GM19239 (cell line): Measurements from ENCODE around the gene OSBPL1A.

Experiments used
- DNase-seq: peaks from one replicate; pipeline ENCODE4 v3.0.0; 2011; ENCODE audit warnings: low spot score; ENCODE audit not compliant: insufficient read length
- FAIRE-seq: peaks from 2 replicates; lab custom pipeline; 2011; peaks lifted over from hg19 to GRCh38; lab: Jason Lieb, UNC

The OSBPL1A gene

DNA sequence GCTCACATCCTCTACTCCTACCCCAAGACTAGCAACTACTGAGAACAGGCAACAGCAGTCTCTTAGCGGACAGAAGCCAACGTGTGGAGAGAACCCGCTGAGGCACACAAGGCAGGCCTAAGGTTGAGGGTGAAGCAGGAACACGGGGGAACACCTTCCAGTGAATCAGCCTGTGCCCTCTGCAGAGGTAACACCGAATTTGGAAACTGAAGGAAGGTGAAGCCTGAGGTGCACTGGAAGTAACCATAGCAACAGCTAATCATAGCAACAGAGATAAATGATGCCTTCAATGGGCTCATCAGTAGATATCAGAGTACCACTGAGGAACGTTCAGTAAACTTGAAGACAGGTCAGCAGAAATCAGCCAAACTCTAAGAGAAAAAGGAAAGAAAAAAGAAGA lies 43.3 kb downstream of the OSBPL1A start:
- DNase-seq (no peak), FAIRE-seq (no peak)

- FAIRE-seq, result no peak
Measured at GRCh38 chr18:24346254-24346653, 51.4 kb downstream of the OSBPL1A start.

GRCh38 chr18:24344509-24344908 lies 53.1 kb downstream of the OSBPL1A start:
- FAIRE-seq (no peak), DNase-seq (no peak)

More at GRCh38 chr18:24346254-24346653, 51.4 kb downstream of the OSBPL1A start:
- DNase-seq, result no peak

- no peak for DNase-seq
- no peak for FAIRE-seq
Measured at GRCh38 chr18:24342347-24342746, 55.3 kb downstream of the OSBPL1A start.

GRCh38 chr18:24341361-24341760 lies 56.3 kb downstream of the OSBPL1A start:
- no peak for FAIRE-seq

GRCh38 chr18:24333084-24333483 lies 64.5 kb downstream of the OSBPL1A start:
- DNase-seq (no peak), FAIRE-seq (no peak)

More at GRCh38 chr18:24341361-24341760, 56.3 kb downstream of the OSBPL1A start:
- no peak for DNase-seq

DNA sequence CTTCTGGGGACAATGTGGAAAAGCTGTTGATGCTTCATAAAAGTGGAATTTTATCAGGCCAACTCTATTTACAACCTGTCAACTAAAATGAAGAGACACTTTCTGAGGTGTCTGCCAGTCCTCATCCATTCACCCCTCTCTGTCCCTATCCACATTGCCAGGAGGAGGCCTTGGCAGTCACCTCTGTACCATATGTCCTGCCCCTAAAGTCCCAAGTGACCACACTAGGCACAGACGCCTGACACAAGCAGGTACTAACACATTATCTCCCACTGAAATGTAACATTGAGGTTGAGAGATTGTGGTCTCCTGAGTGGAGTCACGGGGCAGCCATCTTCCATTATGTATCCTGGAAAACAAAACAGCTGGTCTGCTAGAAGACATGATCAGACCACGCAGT lies 71.4 kb downstream of the OSBPL1A start:
- no peak for FAIRE-seq
- no peak for DNase-seq

DNA sequence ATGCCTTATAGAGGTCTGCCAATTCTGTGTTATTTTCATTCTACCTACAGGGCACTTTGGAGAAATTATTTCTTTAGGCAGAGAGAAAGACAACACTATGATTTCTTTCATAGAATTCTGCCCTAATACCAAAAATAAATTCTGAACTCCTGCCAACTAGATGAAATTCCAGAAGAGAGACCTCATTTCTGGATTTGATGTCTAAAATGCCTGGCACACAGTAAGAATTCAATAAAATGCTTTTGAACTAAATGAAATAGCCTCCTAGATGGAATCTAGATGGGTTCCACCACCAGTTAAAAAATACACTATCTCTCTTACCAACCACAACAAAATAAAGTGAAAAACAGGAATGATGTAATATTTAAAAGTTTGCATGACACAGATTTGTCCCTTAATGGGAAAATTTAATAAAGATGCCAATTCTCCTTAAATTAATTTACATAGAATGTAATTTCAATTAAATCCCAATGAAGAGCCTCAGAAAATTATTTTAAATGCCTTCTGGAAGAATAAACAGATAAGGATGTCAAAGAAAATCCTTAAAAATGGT lies 75.0 kb downstream of the OSBPL1A start:
- no peak for FAIRE-seq
- no peak for DNase-seq

- DNase-seq, result no peak
- no peak for FAIRE-seq
Measured at GRCh38 chr18:24321071-24321470, 76.6 kb downstream of the OSBPL1A start.

GRCh38 chr18:24319757-24320156 lies 77.9 kb downstream of the OSBPL1A start:
- FAIRE-seq (no peak), DNase-seq (no peak)

DNA sequence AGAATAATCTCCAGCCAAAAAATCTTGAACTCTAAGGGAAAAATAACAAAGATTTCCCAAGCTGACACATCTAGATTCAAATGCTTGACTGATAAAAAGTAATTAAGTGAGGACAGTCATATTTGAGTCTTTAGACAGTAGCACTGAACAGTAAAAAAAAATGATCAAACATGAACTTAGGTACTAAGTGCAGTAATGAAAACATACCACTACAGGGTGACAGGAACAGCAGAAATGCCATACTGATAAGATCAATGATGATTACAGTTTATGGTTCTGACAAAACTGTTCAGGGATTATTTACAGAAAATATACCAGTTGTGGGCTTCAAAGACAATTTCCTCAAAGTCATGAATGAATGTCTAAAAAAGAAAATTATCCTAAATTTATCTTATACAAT lies 80.3 kb downstream of the OSBPL1A start:
- no peak for DNase-seq
- FAIRE-seq, result no peak

DNA sequence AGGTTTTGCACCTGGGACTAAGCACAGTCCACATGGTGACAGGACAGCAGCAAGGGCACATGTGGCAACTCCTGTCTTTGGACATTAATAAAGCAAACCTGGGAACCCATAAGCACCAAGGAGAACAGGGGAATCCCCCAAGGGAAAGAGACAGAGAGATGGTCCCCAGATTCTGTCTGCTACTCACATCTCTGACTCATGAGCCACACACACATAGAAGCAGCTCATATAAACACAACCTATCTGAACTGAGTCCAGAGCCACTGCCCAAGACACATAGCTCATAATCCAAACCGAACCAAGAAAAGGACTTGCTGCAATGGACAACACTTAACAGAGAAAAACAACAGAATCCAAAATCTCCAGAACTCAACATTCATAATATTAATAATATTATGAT lies 82.5 kb downstream of the OSBPL1A start:
- DNase-seq, result no peak
- FAIRE-seq, result no peak

DNA sequence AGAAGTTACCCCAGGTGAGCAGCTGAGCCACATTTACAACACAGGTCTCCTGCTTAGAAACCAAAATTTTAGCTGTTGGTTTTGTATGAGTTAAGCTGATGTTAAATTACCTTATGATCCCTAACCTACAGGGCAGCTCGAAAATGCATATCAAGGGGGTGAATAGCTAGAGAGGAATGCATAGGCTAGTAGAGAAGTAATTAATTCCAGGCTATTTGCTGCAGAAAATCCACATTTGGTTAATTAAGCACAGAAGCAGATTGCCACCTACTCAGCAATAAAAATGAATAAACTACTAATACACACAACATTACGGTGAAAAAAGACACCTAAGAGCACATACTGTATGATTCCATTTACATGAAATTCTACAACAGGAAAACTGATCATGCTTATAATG lies 91.4 kb downstream of the OSBPL1A start:
- DNase-seq (no peak), FAIRE-seq (no peak)

DNA sequence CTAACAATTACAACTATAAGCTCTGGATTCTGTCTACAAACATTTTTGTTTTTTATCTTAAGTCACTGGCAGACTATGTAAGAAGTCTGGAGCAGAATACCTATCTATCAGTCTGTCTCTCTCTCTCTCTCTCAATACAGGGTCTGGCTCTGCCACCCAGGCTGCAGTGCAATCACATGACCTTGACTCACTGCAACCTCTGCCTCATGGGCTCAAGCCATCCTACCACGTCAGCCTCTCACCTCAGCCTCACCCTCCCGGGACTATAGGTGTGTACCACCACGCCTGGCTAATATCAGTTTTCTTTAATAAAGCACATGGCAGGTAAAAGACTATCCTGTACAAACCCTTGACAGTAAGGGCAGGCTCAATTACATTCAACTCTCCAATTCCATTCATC lies 96.9 kb downstream of the OSBPL1A start:
- no peak for FAIRE-seq

GRCh38 chr18:24296276-24296675 lies 101.3 kb downstream of the OSBPL1A start:
- DNase-seq, result no peak
- no peak for FAIRE-seq

More for the DNA sequence above, 96.9 kb downstream of the OSBPL1A start:
- no peak for DNase-seq

DNA sequence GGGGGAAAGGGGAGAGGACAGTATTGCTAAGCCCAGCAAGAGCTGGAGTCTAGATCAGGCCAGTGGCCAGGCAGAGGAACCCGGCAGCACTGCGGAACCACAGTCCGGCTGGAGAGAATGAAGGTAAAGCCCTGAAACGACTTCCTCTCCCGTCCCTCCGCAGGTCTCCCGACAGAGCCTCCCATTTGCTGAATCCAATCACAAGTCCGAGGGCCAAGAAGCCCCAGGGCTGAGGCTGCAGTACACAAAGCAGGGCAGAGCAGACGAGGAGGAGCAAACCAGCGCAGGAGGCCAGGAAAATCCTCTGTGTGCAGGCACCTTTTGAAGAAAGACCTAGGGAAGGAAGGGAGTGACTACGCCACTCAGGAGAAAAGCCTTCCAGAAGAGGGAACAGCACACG lies 104.4 kb downstream of the OSBPL1A start:
- FAIRE-seq, result no peak

GRCh38 chr18:24278591-24278990 lies 119.0 kb downstream of the OSBPL1A start:
- no peak for DNase-seq
- FAIRE-seq, result no peak

More for the DNA sequence above, 104.4 kb downstream of the OSBPL1A start:
- DNase-seq, result no peak

GRCh38 chr18:24277516-24278195 lies 120.0 kb downstream of the OSBPL1A start:
- no peak for DNase-seq
- FAIRE-seq, result no peak

DNA sequence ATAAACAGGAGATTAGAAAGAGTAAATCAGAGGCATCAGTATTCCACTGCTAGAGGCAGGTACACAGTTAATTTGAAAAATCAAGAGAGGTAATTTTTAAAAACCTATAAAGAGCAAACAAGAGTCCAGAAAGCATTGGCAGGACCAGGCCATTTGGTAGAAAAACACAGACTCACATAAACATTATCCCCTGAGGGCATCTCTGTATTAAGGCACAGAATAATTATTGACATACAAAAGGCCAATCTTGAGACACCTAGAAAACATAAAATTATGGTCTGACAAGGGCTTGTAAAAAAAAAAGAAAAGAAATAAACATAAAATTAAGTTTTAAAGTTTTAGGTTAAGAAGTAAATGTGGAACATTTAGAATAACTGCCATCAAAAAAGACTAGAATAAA lies 120.6 kb downstream of the OSBPL1A start:
- DNase-seq (no peak), FAIRE-seq (no peak)

DNA sequence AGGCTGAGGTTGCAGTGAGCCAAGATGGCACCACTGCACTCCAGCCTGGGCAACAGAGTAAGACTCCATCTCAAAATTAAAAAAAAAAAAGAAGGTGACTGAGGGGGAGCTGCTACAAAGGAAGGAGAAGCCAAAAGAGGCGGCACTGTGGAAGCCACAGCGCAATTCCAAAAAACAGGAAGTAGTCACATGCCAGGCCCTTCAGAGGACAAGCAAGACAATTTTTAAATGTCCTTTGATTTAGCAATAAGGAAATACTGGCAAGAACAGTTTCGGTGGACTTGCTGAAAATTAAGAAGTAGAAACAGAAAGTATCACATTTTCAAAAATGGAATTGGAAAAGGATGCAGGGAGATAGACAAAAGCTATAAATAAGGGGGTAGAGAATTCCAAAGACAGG lies 122.8 kb downstream of the OSBPL1A start:
- DNase-seq, result no peak
- FAIRE-seq, result no peak

DNA sequence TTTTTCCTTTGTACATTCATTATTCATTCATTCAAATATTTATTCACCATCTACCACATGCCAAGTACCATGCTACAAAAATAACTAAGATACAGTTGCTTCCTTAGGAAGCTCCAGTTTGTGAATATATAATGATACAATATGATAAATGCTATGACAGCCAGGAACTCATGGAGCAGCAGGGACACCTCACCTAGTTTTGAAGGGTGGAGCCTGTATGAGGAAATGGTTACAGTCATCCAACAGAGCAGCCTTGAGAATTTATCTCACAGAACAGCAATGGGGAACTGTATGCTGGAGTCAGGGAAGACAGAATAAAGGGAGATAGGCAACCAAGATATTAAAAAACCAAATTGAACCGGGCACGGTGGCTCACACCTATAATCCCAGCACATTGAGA lies 124.0 kb downstream of the OSBPL1A start:
- DNase-seq, result no peak
- FAIRE-seq, result no peak

DNA sequence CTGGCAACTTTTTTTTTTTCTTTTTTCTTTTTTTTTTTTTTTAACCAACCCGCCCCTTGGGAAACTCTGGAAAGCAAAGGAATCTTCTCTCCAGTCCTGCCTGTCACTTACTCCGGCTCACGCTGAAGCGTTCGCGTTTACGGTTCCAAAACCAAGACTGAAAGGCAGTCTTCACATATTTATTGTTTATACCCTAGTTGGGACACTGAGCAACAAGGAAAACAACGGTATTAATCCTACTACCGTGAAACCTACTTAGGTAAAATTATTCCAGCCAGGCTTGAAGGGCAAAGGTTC lies 125.4 kb downstream of the OSBPL1A start:
- no peak for FAIRE-seq
- no peak for DNase-seq
